A673 (cell line): Measurements from ENCODE around the gene CCZ1B. TPM values are rescaled to one million over a fixed set of nuclear protein-coding genes. Genes with fewer than 3 reads are reported as not detected.
"Not testable (repeated sequence)": the region's sequence is repeated elsewhere in the genome, so short reads cannot be mapped to it uniquely, and the experiment has no call there.

Experiments
- BruUV-seq: library from RNA; stranded (reverse); fragments of 400-500 nt; replicated peaks from 2 replicates; lab custom pipeline; 2021; lab: Mats Ljungman, UMichigan
- CTCF ChIA-PET: fragments of 300-600 bp; sonication (Branson Sonifier 250); formaldehyde crosslinking; loops from one replicate; lab custom pipeline; 2022; ENCODE audit warnings: antibody characterized with exemption; lab: Charles Lee
- POLR2A ChIA-PET: fragments of 300-600 bp; sonication (Branson Sonifier 250); formaldehyde crosslinking; loops from one replicate; lab custom pipeline; 2022; ENCODE audit warnings: antibody characterized with exemption; ENCODE audit not compliant: low non-redundant PET; lab: Charles Lee
- DNase-seq: peaks from one replicate; pipeline ENCODE4 v3.0.0-alpha.2; 2015; ENCODE audit warnings: low spot score
- H3K27ac ChIP-seq: fragments of 200-600 bp; sonication (generic); 2 replicates; pipeline ENCODE4 v1.5.1; 2016; ENCODE audit warnings: mixed run types, low read depth, mild to moderate bottlenecking, mixed read lengths, antibody characterized with exemption, low read length; ENCODE audit not compliant: poor library complexity, severe bottlenecking
- H3K27me3 ChIP-seq: fragments of 200-600 bp; sonication (generic); replicated peaks from 2 replicates; pipeline ENCODE4 v1.6.1; 2017; ENCODE audit warnings: mixed run types, low read depth, mild to moderate bottlenecking, mixed read lengths, antibody characterized with exemption, low read length; ENCODE audit not compliant: insufficient read depth, poor library complexity
- H3K36me3 ChIP-seq: fragments of 200-600 bp; sonication (generic); 2 replicates; pipeline ENCODE4 v1.6.1; 2016; ENCODE audit warnings: mixed run types, mild to moderate bottlenecking, mixed read lengths, antibody characterized with exemption, low read length; ENCODE audit not compliant: insufficient read depth, poor library complexity, severe bottlenecking
- H3K4me1 ChIP-seq: fragments of 200-600 bp; sonication (generic); 2 replicates; pipeline ENCODE4 v1.6.1; 2017; ENCODE audit warnings: mixed run types, mild to moderate bottlenecking, mixed read lengths, antibody characterized with exemption, low read length; ENCODE audit not compliant: insufficient read depth, poor library complexity, severe bottlenecking
- H3K4me3 ChIP-seq: fragments of 200-600 bp; sonication (generic); 2 replicates; pipeline ENCODE4 v1.5.1; 2016; ENCODE audit warnings: low read depth, mixed run types, mild to moderate bottlenecking, mixed read lengths, low read length; ENCODE audit not compliant: poor library complexity, severe bottlenecking
- H3K9me3 ChIP-seq: fragments of 200-600 bp; sonication (generic); 2 replicates; pipeline ENCODE4 v1.6.1; 2016; ENCODE audit warnings: mixed run types, low read depth, mild to moderate bottlenecking, mixed read lengths, antibody characterized with exemption, low read length; ENCODE audit not compliant: poor library complexity, severe bottlenecking
- intact Hi-C: fragments of 100-400 bp; cut with micrococcal nuclease; formaldehyde crosslinking; loops from one replicate; pipeline ENCODE4 v1.10.0; 2022; ENCODE audit not compliant: unreplicated experiment
- total RNA-seq: library from RNA; stranded (reverse); gene quantifications from 2 replicates; pipeline ENCODE4 v1.2.3, GENCODE V29; 2021

The CCZ1B gene
- total RNA-seq, 1 experiment from 2014 or later, result 72.0 TPM

GRCh38 chr7:6825236-6826125 lies 594 bp downstream of the CCZ1B start:
- POLR2A ChIA-PET, CTCF ChIA-PET, intact Hi-C loops, DNase-seq, H3K27me3 ChIP-seq, H3K36me3 ChIP-seq, H3K4me1 ChIP-seq, BruUV-seq, H3K9me3 ChIP-seq, H3K27ac ChIP-seq: not testable (repeated sequence)
- H3K4me3 ChIP-seq, result peak overlapping the region; percentile 49

GRCh38 chr7:6821622-6822021 lies 4.5 kb downstream of the CCZ1B start:
- POLR2A ChIA-PET, CTCF ChIA-PET, BruUV-seq, intact Hi-C loops, H3K36me3 ChIP-seq, H3K27ac ChIP-seq, H3K27me3 ChIP-seq, H3K4me3 ChIP-seq, DNase-seq, H3K4me1 ChIP-seq, H3K9me3 ChIP-seq: not testable (repeated sequence)

GRCh38 chr7:6815470-6815869 lies 10.6 kb downstream of the CCZ1B start:
- CTCF ChIA-PET, H3K27ac ChIP-seq, H3K4me1 ChIP-seq, H3K36me3 ChIP-seq, POLR2A ChIA-PET, BruUV-seq, H3K9me3 ChIP-seq, intact Hi-C loops, DNase-seq, H3K4me3 ChIP-seq, H3K27me3 ChIP-seq: not testable (repeated sequence)

GRCh38 chr7:6813011-6813410 lies 13.1 kb downstream of the CCZ1B start:
- CTCF ChIA-PET, H3K9me3 ChIP-seq, H3K4me3 ChIP-seq, DNase-seq, H3K27ac ChIP-seq, intact Hi-C loops, H3K36me3 ChIP-seq, H3K4me1 ChIP-seq, POLR2A ChIA-PET, BruUV-seq, H3K27me3 ChIP-seq: not testable (repeated sequence)

GRCh38 chr7:6807959-6808358 lies 18.1 kb downstream of the CCZ1B start:
- H3K4me1 ChIP-seq, H3K27ac ChIP-seq, DNase-seq, BruUV-seq, CTCF ChIA-PET, H3K9me3 ChIP-seq, intact Hi-C loops, H3K36me3 ChIP-seq, POLR2A ChIA-PET, H3K4me3 ChIP-seq, H3K27me3 ChIP-seq: not testable (repeated sequence)

GRCh38 chr7:6807393-6807918 lies 18.6 kb downstream of the CCZ1B start:
- intact Hi-C loops, DNase-seq, CTCF ChIA-PET, H3K4me3 ChIP-seq, POLR2A ChIA-PET, H3K36me3 ChIP-seq, H3K27ac ChIP-seq, H3K9me3 ChIP-seq, BruUV-seq, H3K27me3 ChIP-seq, H3K4me1 ChIP-seq: not testable (repeated sequence)

- not testable (repeated sequence) for BruUV-seq, H3K4me1 ChIP-seq
Observed at GRCh38 chr7:6800331-6800730, 25.7 kb downstream of the CCZ1B start.

More at GRCh38 chr7:6800331-6800730, 25.7 kb downstream of the CCZ1B start:
- intact Hi-C loops, DNase-seq, POLR2A ChIA-PET, H3K36me3 ChIP-seq, H3K9me3 ChIP-seq, H3K27me3 ChIP-seq, CTCF ChIA-PET, H3K4me3 ChIP-seq, H3K27ac ChIP-seq: not testable (repeated sequence)
